ENCODE measurements around the gene DHX16. TPM values are rescaled to one million over a fixed set of nuclear protein-coding genes. Genes with fewer than 3 reads are reported as not detected.

The DHX16 gene
- total and polyA plus RNA-seq, 2 of the 4 experiments (the other 2 are of a cell fraction), result 47.9 to 48.4 TPM

DNA sequence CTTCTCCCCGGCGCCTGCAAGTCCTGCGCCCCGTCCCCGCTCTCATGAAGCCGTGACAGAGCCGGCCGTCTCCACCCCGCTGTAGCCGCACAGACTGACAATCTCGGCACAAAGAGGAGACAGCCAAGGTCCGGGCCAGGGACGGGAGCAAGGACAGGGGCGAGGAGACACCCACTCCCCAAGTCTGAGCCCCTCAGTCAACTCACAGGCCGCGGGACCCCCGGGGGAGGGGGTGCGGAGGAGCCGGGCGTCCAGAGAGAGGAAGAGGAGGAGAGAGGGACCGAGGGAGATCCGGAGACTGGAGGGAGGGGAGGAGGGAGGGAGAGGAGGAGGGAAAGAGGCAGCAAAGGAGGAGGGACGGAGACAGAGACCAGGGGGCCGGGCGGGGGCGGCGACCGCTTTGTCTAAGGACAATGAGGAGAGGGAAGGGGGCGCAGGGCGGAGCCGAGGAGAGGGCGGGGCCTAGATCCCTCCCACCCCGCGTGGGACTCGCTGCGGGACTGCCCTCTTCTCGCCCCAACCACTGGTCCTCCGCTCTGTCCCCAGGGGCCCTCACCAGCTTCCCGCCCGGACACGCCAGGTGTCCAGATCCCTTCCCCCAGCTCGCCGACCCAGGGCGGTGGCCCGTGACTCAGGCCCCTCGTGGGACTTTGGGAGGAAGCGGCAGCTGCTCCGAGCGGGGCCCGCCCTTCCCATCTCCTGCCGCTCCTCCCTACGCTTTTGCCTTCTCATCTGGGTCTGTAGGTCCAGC, 14.3 kb upstream of the DHX16 start:
- intact Hi-C loops (cut with micrococcal nuclease), result loop anchor here (1.0 kb wide), 1 partner anchor 35 kb away; no protein-coding TSS in a partner anchor
- H4K91ac ChIP-seq (ENCODE audit: insufficient read depth, low read depth, low read length), result peak overlapping the region; percentile 98
- peak overlapping the region; percentile 95 for H3K56ac ChIP-seq (ENCODE audit: extremely low read depth, insufficient read depth, low read length)
- peak overlapping the region; percentile 97 for H3K9ac ChIP-seq (ENCODE audit: low read depth, low read length)
- H4K5ac ChIP-seq (ENCODE audit: low read depth, low read length), result peak overlapping the region; percentile 71
- peak overlapping the region; percentile 97 for H3K4me3 ChIP-seq (ENCODE audit: insufficient read depth, low read depth, low read length)
- peak overlapping the region; percentile 97 for H2BK5ac ChIP-seq (ENCODE audit: low read depth, low read length, poor library complexity, severe bottlenecking)
- H3K9me1 ChIP-seq (ENCODE audit: insufficient read depth, low read length), result peaks cover 13% of the 10 kb centered on the region
- ATAC-seq (ENCODE audit: low read depth) (peak; percentile 63), DNase-seq (peak; percentile 96)
- H2AFZ ChIP-seq (replicated peaks; ENCODE audit: low read length, poor library complexity), result peak overlapping the region; percentile 89
- peak overlapping the region; percentile 93 for H3K18ac ChIP-seq (ENCODE audit: low read depth, low read length)
- peak overlapping the region; percentile 98 for H3K4ac ChIP-seq (ENCODE audit: low read depth, low read length)
- no TSS peak for BruUV-seq (replicated peaks)
- peak overlapping the region; percentile 82 for H2BK120ac ChIP-seq (ENCODE audit: low read depth, low read length)
- peaks cover 19% of the 10 kb centered on the region for H3K4me1 ChIP-seq (ENCODE audit: control insufficient read depth, insufficient read depth, low read length)
- POLR2A ChIA-PET (ENCODE audit: unreplicated experiment), result interaction anchor here (0.5 to 0.6 kb wide), 3 partner anchors 15 to 60 kb away, joined by 3 to 7 read pairs (median 3); no protein-coding TSS in a partner anchor
- H3K36me3 ChIP-seq (ENCODE audit: control insufficient read depth, insufficient read depth, low read length), result peaks cover 22% of the 10 kb centered on the region
- H2AK5ac ChIP-seq (ENCODE audit: low read depth, low read length), result peak overlapping the region; percentile 98
- no peak overlapping the region for H2BK20ac ChIP-seq (ENCODE audit: low read depth, low read length)
- peak overlapping the region; percentile 97 for H3K14ac ChIP-seq (replicated peaks; ENCODE audit: low read depth, low read length)
- H3K27me3 ChIP-seq (ENCODE audit: control insufficient read depth, insufficient read depth, low read length), result no peaks in the 10 kb centered on the region
- H3K9me3 ChIP-seq (ENCODE audit: control insufficient read depth, insufficient read depth, low read length), result no peaks in the 10 kb centered on the region
- CTCF ChIA-PET, result interaction anchor here (0.7 to 2.2 kb wide), 2 partner anchors 8 to 36 kb away, joined by 3 to 6 read pairs; no protein-coding TSS in a partner anchor
- H3K79me1 ChIP-seq (ENCODE audit: low read depth in 1 of 2, low read length in 2 of 2), result peaks cover 18 to 44% of the 10 kb centered on the region in 2 experiments; a peak in 3 of 4 replicates
- peak overlapping the region; percentile 40; the same call in 1 of the 3 replicates for H2BK15ac ChIP-seq (ENCODE audit: low read depth, low read length)
- H2AK9ac ChIP-seq (replicated peaks; ENCODE audit: low read depth, low read length, poor library complexity), result peak overlapping the region; percentile 100
- in situ Hi-C loops (cut with MboI; ENCODE audit: low sequenced_read_pairs), result no loop called here
- H4K20me1 ChIP-seq (ENCODE audit: insufficient read depth, low read length), result peaks cover 38% of the 10 kb centered on the region
- peak overlapping the region; percentile 73 for H3K4me2 ChIP-seq (ENCODE audit: low read depth, low read length)
- dilution Hi-C loops (cut with HindIII; ENCODE audit: low sequenced_read_pairs, unreplicated experiment), result no loop called here
- WGBS, 2 experiments (ENCODE audit: extremely low coverage in 2 of 2, insufficient read length in 1 of 2), result 7% methylated on average over 3 of the region's 52 CpGs; no CpG with 5 or more reads in 1 of the 2 experiments
- TF ChIP-seq MAFK (IDR thresholded peaks at IDR 0.05; ENCODE audit: low read depth, low read length) (no peak), POLR2A (IDR thresholded peaks at IDR 0.05; ENCODE audit: low read depth, low read length) (0 out of 2 replicates have a peak, but pooled peaks have one; percentile 34), RCOR1 (IDR thresholded peaks at IDR 0.05; ENCODE audit: insufficient replicate concordance, low read length) (peak; percentile 88), FOS (IDR thresholded peaks at IDR 0.05; ENCODE audit: low read depth, low read length) (peak; percentile 45; the same call in 1 of the 2 replicates), SMC3 (IDR thresholded peaks at IDR 0.05; ENCODE audit: low read depth, low read length) (no peak), MXI1 (IDR thresholded peaks at IDR 0.05; ENCODE audit: borderline replicate concordance, low read depth, low read length) (peak; percentile 83; the same call in 1 of the 2 replicates), BHLHE40 (IDR thresholded peaks at IDR 0.05; ENCODE audit: low read depth, low read length) (peak; percentile 71; the same call in 1 of the 2 replicates), NFE2L2 (IDR thresholded peaks at IDR 0.05; ENCODE audit: low read depth, low read length) (no peak), MAZ (IDR thresholded peaks at IDR 0.05; ENCODE audit: borderline replicate concordance, low read depth, low read length) (peak; percentile 95)
- TF ChIP-seq, protein P1, sequence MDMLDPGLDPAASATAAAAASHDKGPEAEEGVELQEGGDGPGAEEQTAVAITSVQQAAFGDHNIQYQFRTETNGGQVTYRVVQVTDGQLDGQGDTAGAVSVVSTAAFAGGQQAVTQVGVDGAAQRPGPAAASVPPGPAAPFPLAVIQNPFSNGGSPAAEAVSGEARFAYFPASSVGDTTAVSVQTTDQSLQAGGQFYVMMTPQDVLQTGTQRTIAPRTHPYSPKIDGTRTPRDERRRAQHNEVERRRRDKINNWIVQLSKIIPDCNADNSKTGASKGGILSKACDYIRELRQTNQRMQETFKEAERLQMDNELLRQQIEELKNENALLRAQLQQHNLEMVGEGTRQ (IDR thresholded peaks at IDR 0.05; ENCODE audit: low read depth, low read length), result peak; percentile 69; the same call in 1 of the 2 replicates
- peak overlapping the region; percentile 99 for H3K27ac ChIP-seq (ENCODE audit: insufficient read depth, low read length)
- H3K23ac ChIP-seq (ENCODE audit: low read depth, low read length), result peak overlapping the region; percentile 93
- peak overlapping the region; percentile 88 to 96 for H4K8ac ChIP-seq (ENCODE audit: low read depth in 2 of 2, low read length in 2 of 2)

Measured in IMR-90 (cell line).